ENCODE measurements around the gene DRD2. TPM values are rescaled to one million over a fixed set of nuclear protein-coding genes. Genes with fewer than 3 reads are reported as not detected.

Gene DRD2
- total and polyA plus RNA-seq, 9 donors: 0.02 to 1.0 (median 0.25) TPM; not detected in 2

DNA sequence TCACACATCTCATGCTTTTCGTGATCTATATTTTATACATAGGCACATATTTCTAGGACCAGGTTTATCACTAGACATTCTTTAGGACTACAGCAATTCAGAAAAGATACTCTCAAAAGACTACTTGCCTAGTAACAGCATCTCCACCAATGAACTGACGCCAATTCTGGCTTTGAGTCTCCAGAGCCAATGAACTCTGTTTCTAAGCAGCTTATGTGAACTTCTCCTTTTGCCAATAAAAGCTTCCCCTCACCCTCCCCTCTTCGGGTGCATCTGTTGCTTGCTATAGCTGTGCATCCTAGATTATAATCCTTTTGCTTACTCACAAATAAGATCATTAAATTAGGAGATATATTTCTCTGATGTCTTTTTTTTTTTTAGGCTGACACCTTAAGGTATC is 99.0 kb downstream of the DRD2 start:
- TF ChIP-seq POLR2A (IDR thresholded peaks at IDR 0.05) (no peak), EP300 (IDR thresholded peaks at IDR 0.05) (no peak), CTCF (IDR thresholded peaks at IDR 0.05) (no peak)
- whole genome bisulfite sequencing, 3 donors: 5 to 26% (median 8%) methylated on average over 3 of the region's 3 CpGs
- no peaks in the 10 kb centered on the region for H3K9me3 ChIP-seq
- H3K4me3 ChIP-seq: no peak overlapping the region
- intact Hi-C loops (cut with DNase I): no loop called here
- H3K27ac ChIP-seq: no peak overlapping the region
- H3K27me3 ChIP-seq: no peaks in the 10 kb centered on the region
- DNase-seq: no peak
- H3K4me1 ChIP-seq (ENCODE audit: insufficient read depth): no peaks in the 10 kb centered on the region
- no peaks in the 10 kb centered on the region for H3K36me3 ChIP-seq

- intact Hi-C loops (cut with DNase I): no loop called here
- no peak for TF ChIP-seq CTCF (IDR thresholded peaks at IDR 0.05)
- no peak for TF ChIP-seq EP300 (IDR thresholded peaks at IDR 0.05)
- no peak for TF ChIP-seq POLR2A (IDR thresholded peaks at IDR 0.05)
- whole genome bisulfite sequencing, 3 donors: 90 to 96% (median 92%) methylated on average over 5 of the region's 5 CpGs
- H3K4me1 ChIP-seq (ENCODE audit: insufficient read depth): no peaks in the 10 kb centered on the region
- no peaks in the 10 kb centered on the region for H3K9me3 ChIP-seq
- DNase-seq: no peak
- H3K4me3 ChIP-seq: no peak overlapping the region
- H3K27me3 ChIP-seq: no peaks in the 10 kb centered on the region
- H3K36me3 ChIP-seq: no peaks in the 10 kb centered on the region
- no peak overlapping the region for H3K27ac ChIP-seq
Measured at GRCh38 chr11:113375402-113375801, 99.8 kb downstream of the DRD2 start.

DNA sequence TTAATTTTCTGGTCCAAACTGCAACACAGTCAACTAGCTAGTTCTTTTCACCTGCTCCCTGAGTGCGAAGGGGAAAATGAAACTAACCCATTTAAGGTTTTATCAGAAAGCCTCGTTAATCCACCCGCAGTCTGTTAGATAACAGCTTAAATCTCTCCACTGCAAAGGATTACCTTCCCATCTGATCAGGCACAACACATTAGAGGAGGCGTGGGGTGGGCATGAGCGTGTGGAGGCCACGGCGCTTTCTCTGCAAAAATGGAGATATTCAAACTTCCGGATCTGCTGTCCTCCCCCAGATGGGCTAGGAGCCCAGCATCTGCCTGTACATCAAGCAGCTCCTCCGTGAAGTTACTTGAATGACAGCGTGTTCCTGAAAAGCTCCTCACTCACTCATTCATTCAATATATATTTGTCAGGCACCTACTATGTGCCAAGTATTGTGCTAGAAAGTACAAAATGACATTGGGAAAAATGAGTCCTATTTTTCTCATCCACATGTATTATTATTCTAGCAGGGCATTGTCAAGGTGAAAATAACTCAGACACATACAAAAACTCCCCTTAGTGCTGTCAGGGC is 101.1 kb downstream of the DRD2 start:
- WGBS, 3 donors: 9 to 31% (median 11%) methylated on average over 10 of the region's 10 CpGs
- intact Hi-C loops (cut with DNase I): no loop called here
- H3K36me3 ChIP-seq: no peaks in the 10 kb centered on the region
- no peaks in the 10 kb centered on the region for H3K9me3 ChIP-seq
- TF ChIP-seq EP300 (IDR thresholded peaks at IDR 0.05): no peak
- no peak for TF ChIP-seq POLR2A (IDR thresholded peaks at IDR 0.05)
- TF ChIP-seq CTCF (IDR thresholded peaks at IDR 0.05): no peak
- DNase-seq: no peak
- H3K27me3 ChIP-seq: no peaks in the 10 kb centered on the region
- no peaks in the 10 kb centered on the region for H3K4me1 ChIP-seq (ENCODE audit: insufficient read depth)
- H3K27ac ChIP-seq: no peak overlapping the region
- no peak overlapping the region for H3K4me3 ChIP-seq

- DNase-seq: no peak
- no peaks in the 10 kb centered on the region for H3K9me3 ChIP-seq
- H3K27ac ChIP-seq: no peak overlapping the region
- intact Hi-C loops (cut with DNase I): no loop called here
- H3K27me3 ChIP-seq: no peaks in the 10 kb centered on the region
- 63 to 75% (median 64%) methylated on average over 3 of the region's 3 CpGs for WGBS, 3 donors
- TF ChIP-seq POLR2A (IDR thresholded peaks at IDR 0.05) (no peak), EP300 (IDR thresholded peaks at IDR 0.05) (no peak), CTCF (IDR thresholded peaks at IDR 0.05) (no peak)
- H3K4me1 ChIP-seq (ENCODE audit: insufficient read depth): no peaks in the 10 kb centered on the region
- H3K4me3 ChIP-seq: no peak overlapping the region
- no peaks in the 10 kb centered on the region for H3K36me3 ChIP-seq
Measured at GRCh38 chr11:113373306-113373705, 101.9 kb downstream of the DRD2 start.
